ENCODE data around the gene CCDC70. TPM values are rescaled to one million over a fixed set of nuclear protein-coding genes. Genes with fewer than 3 reads are reported as not detected.
A peak's percentile ranks its signal among the peaks of the same experiment; 100 is the strongest.

CCDC70 gene
- total and polyA plus RNA-seq, 4 donors, result not detected

DNA sequence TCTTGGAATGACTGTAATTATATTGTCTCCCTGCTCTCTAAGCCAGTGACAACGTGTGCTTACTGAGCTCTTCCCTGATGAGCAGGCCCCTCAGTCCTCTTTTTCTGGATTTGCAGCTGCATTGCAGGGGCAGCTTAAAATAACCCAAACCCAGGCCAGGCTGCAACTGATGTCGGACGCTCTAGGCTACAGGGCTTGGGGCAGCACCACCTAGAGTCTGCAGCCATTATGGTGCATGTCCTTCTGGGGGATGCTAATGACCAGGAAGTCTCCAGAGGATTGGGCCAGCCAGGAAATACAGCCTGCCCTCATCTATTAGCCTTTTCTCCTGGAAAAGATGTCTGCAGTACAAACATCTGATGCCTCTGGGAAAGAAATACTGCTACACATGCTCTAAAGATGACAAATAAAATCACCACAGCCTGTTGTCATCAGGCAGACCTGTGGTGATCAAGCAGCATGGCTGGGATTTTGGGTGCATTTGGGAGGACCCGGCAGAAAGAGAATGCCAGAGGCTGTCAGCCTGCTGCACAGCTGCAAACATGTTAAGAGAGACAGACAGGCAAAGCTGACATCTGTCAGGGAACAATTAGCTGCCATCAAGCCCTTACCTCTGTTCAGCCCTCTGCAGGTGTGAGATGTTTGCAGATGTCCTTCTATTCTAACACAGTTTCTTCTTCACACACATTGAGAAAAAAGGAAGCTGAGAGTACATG lies 51.8 kb downstream of the CCDC70 start:
- TF ChIP-seq, protein P1, sequence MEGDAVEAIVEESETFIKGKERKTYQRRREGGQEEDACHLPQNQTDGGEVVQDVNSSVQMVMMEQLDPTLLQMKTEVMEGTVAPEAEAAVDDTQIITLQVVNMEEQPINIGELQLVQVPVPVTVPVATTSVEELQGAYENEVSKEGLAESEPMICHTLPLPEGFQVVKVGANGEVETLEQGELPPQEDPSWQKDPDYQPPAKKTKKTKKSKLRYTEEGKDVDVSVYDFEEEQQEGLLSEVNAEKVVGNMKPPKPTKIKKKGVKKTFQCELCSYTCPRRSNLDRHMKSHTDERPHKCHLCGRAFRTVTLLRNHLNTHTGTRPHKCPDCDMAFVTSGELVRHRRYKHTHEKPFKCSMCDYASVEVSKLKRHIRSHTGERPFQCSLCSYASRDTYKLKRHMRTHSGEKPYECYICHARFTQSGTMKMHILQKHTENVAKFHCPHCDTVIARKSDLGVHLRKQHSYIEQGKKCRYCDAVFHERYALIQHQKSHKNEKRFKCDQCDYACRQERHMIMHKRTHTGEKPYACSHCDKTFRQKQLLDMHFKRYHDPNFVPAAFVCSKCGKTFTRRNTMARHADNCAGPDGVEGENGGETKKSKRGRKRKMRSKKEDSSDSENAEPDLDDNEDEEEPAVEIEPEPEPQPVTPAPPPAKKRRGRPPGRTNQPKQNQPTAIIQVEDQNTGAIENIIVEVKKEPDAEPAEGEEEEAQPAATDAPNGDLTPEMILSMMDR (IDR thresholded peaks at IDR 0.05; ENCODE audit: control extremely low read depth, extremely low read depth), result no peak
- no peaks in the 10 kb centered on the region for H3K27me3 ChIP-seq (ENCODE audit: control insufficient read depth in 3 of 3, insufficient read depth in 3 of 3, low read length in 2 of 3)
- H3K9me3 ChIP-seq (ENCODE audit: control insufficient read depth in 4 of 4, insufficient read depth in 3 of 4, low read length in 3 of 4), result no peaks in the 10 kb centered on the region
- H3K4me1 ChIP-seq (ENCODE audit: control insufficient read depth in 5 of 5, insufficient read depth in 5 of 5, low read length in 5 of 5), result peaks cover 0 to 6% (median 0%) of the 10 kb centered on the region in 5 donors
- H3K36me3 ChIP-seq (ENCODE audit: control insufficient read depth in 4 of 4, insufficient read depth in 4 of 4, low read length in 4 of 4), result peaks cover 0 to 1% (median 0%) of the 10 kb centered on the region in 4 donors
- ATAC-seq (ENCODE audit: insufficient read depth, low FRiP score) (no peak), DNase-seq (peak in 2 of 3 donors; percentile 11 to 17)
- H3K4me3 ChIP-seq, result no peak overlapping the region
- WGBS, 2 donors, result 70 to 81% methylated on average over 4 of the region's 4 CpGs
- no peak overlapping the region for H3K9ac ChIP-seq (ENCODE audit: insufficient read depth in 1 of 2, low read length in 2 of 2)
- no peak overlapping the region for H3K27ac ChIP-seq (ENCODE audit: low read depth in 1 of 2, low read length in 1 of 2)

DNA sequence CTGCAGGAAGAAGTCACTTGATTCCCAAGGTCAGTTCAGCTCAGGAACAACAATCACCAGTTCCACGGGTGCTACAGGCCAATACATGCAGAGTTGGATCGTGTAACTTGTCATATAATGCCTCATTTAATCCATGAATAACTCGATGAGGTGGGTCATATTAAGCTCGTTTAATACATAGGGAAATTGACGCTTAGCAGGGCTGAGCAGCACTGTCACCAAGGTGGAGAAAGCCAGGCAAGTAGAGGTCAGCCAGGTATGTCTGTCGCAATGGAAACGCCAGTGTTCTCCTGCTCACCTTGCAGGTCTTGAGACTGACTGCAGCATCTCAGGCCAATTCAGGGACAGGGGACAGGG lies 52.3 kb downstream of the CCDC70 start:
- DNase-seq (no peak), ATAC-seq (ENCODE audit: insufficient read depth, low FRiP score) (no peak)
- H3K9me3 ChIP-seq (ENCODE audit: control insufficient read depth in 4 of 4, insufficient read depth in 3 of 4, low read length in 3 of 4), result no peaks in the 10 kb centered on the region
- H3K36me3 ChIP-seq (ENCODE audit: control insufficient read depth in 4 of 4, insufficient read depth in 4 of 4, low read length in 4 of 4), result peaks cover 0 to 1% (median 0%) of the 10 kb centered on the region in 4 donors
- no peaks in the 10 kb centered on the region for H3K27me3 ChIP-seq (ENCODE audit: control insufficient read depth in 3 of 3, insufficient read depth in 3 of 3, low read length in 2 of 3)
- TF ChIP-seq, protein P1 (IDR thresholded peaks at IDR 0.05; ENCODE audit: control extremely low read depth, extremely low read depth), result no peak
- no peak overlapping the region for H3K4me3 ChIP-seq
- 76 to 85% methylated on average over 7 of the region's 7 CpGs for WGBS, 2 donors
- H3K4me1 ChIP-seq (ENCODE audit: control insufficient read depth in 5 of 5, insufficient read depth in 5 of 5, low read length in 5 of 5), result peaks cover 0 to 6% (median 0%) of the 10 kb centered on the region in 5 donors
- H3K27ac ChIP-seq (ENCODE audit: low read depth in 1 of 2, low read length in 1 of 2), result no peak overlapping the region
- H3K9ac ChIP-seq (ENCODE audit: insufficient read depth in 1 of 2, low read length in 2 of 2), result no peak overlapping the region

Other genes with a start within 250 kb of the CCDC70 start
- gene DHRS12, start 57.8 kb upstream of the CCDC70 start, total RNA-seq, result 10 to 100 TPM in 1 of 2 donors, 1 to 10 TPM in 1; 8.5 to 14.1 TPM
- 10 to 100 TPM in 1 of 2 donors, 1 to 10 TPM in 1; 9.8 to 17.9 TPM for gene DHRS12, start 57.8 kb upstream of the CCDC70 start, polyA plus RNA-seq
- under 1 TPM; 0.09 to 0.55 TPM for gene TMEM272, start 16.8 kb upstream of the CCDC70 start, total RNA-seq
- under 1 TPM; 0.08 to 0.09 TPM for gene TMEM272, start 16.8 kb upstream of the CCDC70 start, polyA plus RNA-seq
- gene ATP7B, start 149.5 kb downstream of the CCDC70 start, total RNA-seq, result 10 to 100 TPM in 1 of 2 donors, 1 to 10 TPM in 1; 6.8 to 10.2 TPM
- gene ATP7B, start 149.5 kb downstream of the CCDC70 start, polyA plus RNA-seq, result 1 to 10 TPM; 1.4 to 2.0 TPM
- gene ALG11, start 150.4 kb downstream of the CCDC70 start, total RNA-seq, result 10 to 100 TPM; 24.4 to 31.3 TPM
- 1 to 10 TPM; 5.3 to 8.7 TPM for gene ALG11, start 150.4 kb downstream of the CCDC70 start, polyA plus RNA-seq
- 10 to 100 TPM; 14.8 to 26.8 TPM for gene UTP14C, start 162.7 kb downstream of the CCDC70 start, total RNA-seq
- gene UTP14C, start 162.7 kb downstream of the CCDC70 start, polyA plus RNA-seq, result 1 to 10 TPM; 2.8 to 8.2 TPM